ENCODE data around the gene CD247. TPM values are rescaled to one million over a fixed set of nuclear protein-coding genes. Genes with fewer than 3 reads are reported as not detected.
A peak's percentile ranks its signal among the peaks of the same experiment; 100 is the strongest.

CD247 gene
- total RNA-seq, 1 donor: not detected

GRCh38 chr1:167435484-167435883 is 82.8 kb downstream of the CD247 start:
- H3K4me2 ChIP-seq (ENCODE audit: insufficient read depth, low read length): no peak overlapping the region
- no peak for DNase-seq (ENCODE audit: insufficient read length, low spot score, missing footprints)

DNA sequence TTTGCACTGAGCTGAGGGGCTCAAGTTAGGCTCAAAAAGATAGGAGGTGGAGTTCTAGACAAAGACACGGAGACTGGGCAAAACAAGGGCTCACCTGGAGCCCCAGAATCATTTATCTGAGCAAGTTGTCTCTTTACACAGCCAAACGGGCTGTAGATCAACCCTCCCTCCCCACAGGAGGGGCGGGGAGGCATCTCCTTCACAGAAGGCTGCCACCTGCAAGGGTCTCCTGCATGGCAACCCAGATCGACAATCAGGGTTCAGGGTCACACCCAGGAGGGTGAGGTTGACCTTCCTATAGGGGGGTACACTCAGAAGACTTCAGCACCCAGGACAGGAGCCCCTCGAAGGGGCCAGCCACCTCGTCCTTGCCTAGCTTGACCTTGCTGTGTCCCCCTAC is 84.0 kb downstream of the CD247 start:
- H3K79me2 ChIP-seq (ENCODE audit: insufficient read depth, low read length): no peaks in the 10 kb centered on the region
- no peaks in the 10 kb centered on the region for H3K4me1 ChIP-seq (ENCODE audit: insufficient read depth, low read length)
- no peak overlapping the region for H2AFZ ChIP-seq (ENCODE audit: low read length)
- no peaks in the 10 kb centered on the region for H3K36me3 ChIP-seq (ENCODE audit: insufficient read depth, low read length)
- no peak overlapping the region for H3K27ac ChIP-seq (ENCODE audit: low read depth, low read length)
- no peaks in the 10 kb centered on the region for H4K20me1 ChIP-seq (ENCODE audit: insufficient read depth, low read length)
- no peaks in the 10 kb centered on the region for H3K9me3 ChIP-seq (ENCODE audit: low read depth, low read length)
- peak; percentile 73 for DNase-seq (ENCODE audit: insufficient read length, low spot score, missing footprints)
- peaks cover 5% of the 10 kb centered on the region for H3K27me3 ChIP-seq (ENCODE audit: insufficient read depth, low read length)
- H3K4me2 ChIP-seq (ENCODE audit: insufficient read depth, low read length): no peak overlapping the region
- no peak overlapping the region for H3K4me3 ChIP-seq (ENCODE audit: insufficient read depth, low read length)
- TF ChIP-seq, protein P1, sequence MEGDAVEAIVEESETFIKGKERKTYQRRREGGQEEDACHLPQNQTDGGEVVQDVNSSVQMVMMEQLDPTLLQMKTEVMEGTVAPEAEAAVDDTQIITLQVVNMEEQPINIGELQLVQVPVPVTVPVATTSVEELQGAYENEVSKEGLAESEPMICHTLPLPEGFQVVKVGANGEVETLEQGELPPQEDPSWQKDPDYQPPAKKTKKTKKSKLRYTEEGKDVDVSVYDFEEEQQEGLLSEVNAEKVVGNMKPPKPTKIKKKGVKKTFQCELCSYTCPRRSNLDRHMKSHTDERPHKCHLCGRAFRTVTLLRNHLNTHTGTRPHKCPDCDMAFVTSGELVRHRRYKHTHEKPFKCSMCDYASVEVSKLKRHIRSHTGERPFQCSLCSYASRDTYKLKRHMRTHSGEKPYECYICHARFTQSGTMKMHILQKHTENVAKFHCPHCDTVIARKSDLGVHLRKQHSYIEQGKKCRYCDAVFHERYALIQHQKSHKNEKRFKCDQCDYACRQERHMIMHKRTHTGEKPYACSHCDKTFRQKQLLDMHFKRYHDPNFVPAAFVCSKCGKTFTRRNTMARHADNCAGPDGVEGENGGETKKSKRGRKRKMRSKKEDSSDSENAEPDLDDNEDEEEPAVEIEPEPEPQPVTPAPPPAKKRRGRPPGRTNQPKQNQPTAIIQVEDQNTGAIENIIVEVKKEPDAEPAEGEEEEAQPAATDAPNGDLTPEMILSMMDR (IDR thresholded peaks at IDR 0.05; ENCODE audit: extremely low read depth, low read depth, low read length): no peak

More at GRCh38 chr1:167435484-167435883, 82.8 kb downstream of the CD247 start:
- Histone ChIP-seq H3K27ac (ENCODE audit: low read depth, low read length) (no peak overlapping the region), H3K4me3 (ENCODE audit: insufficient read depth, low read length) (no peak overlapping the region), H3K9me3 (ENCODE audit: low read depth, low read length) (no peaks in the 10 kb centered on the region), H3K27me3 (ENCODE audit: insufficient read depth, low read length) (peaks cover 10% of the 10 kb centered on the region), H3K79me2 (ENCODE audit: insufficient read depth, low read length) (no peaks in the 10 kb centered on the region), H4K20me1 (ENCODE audit: insufficient read depth, low read length) (no peaks in the 10 kb centered on the region), H3K4me1 (ENCODE audit: insufficient read depth, low read length) (no peaks in the 10 kb centered on the region), H2AFZ (ENCODE audit: low read length) (no peak overlapping the region), H3K36me3 (ENCODE audit: insufficient read depth, low read length) (no peaks in the 10 kb centered on the region)
- TF ChIP-seq, protein P1 (IDR thresholded peaks at IDR 0.05; ENCODE audit: extremely low read depth, low read depth, low read length): no peak

GRCh38 chr1:167433884-167434283 is 84.4 kb downstream of the CD247 start:
- peak; percentile 13 for DNase-seq (ENCODE audit: insufficient read length, low spot score, missing footprints)
- TF ChIP-seq, protein P1 (IDR thresholded peaks at IDR 0.05; ENCODE audit: extremely low read depth, low read depth, low read length): no peak
- no peaks in the 10 kb centered on the region for H4K20me1 ChIP-seq (ENCODE audit: insufficient read depth, low read length)
- H3K9me3 ChIP-seq (ENCODE audit: low read depth, low read length): no peaks in the 10 kb centered on the region
- H2AFZ ChIP-seq (ENCODE audit: low read length): no peak overlapping the region
- no peak overlapping the region for H3K27ac ChIP-seq (ENCODE audit: low read depth, low read length)
- H3K4me2 ChIP-seq (ENCODE audit: insufficient read depth, low read length): no peak overlapping the region
- H3K27me3 ChIP-seq (ENCODE audit: insufficient read depth, low read length): peaks cover 2% of the 10 kb centered on the region
- H3K79me2 ChIP-seq (ENCODE audit: insufficient read depth, low read length): no peaks in the 10 kb centered on the region
- no peaks in the 10 kb centered on the region for H3K4me1 ChIP-seq (ENCODE audit: insufficient read depth, low read length)
- H3K4me3 ChIP-seq (ENCODE audit: insufficient read depth, low read length): no peak overlapping the region
- H3K36me3 ChIP-seq (ENCODE audit: insufficient read depth, low read length): no peaks in the 10 kb centered on the region

DNA sequence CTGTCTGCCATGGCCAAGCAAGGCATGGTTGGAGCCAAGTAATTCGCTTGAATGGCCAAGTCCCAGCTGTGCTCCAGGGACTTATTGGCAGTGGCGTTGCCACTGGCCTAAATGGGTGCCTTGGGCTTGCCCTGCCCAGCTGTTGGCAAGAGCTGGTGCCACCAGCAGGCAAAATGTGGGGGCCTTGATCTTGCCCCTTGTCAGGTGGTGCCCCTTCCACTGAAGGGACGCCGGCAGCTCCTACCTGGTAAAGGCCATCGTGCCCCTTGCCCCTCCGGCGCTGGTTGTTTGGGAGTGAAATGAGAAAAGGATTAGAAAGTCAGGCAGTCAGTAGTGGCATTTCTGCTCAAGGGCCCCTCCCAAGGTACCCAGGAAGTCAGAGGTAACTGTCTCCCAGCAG is 85.5 kb downstream of the CD247 start:
- H3K9me3 ChIP-seq (ENCODE audit: low read depth, low read length): no peaks in the 10 kb centered on the region
- no peak overlapping the region for H3K27ac ChIP-seq (ENCODE audit: low read depth, low read length)
- DNase-seq (ENCODE audit: insufficient read length, low spot score, missing footprints): peak; percentile 68
- no peaks in the 10 kb centered on the region for H3K27me3 ChIP-seq (ENCODE audit: insufficient read depth, low read length)
- TF ChIP-seq, protein P1 (IDR thresholded peaks at IDR 0.05; ENCODE audit: extremely low read depth, low read depth, low read length): no peak
- H3K4me1 ChIP-seq (ENCODE audit: insufficient read depth, low read length): no peaks in the 10 kb centered on the region
- H3K36me3 ChIP-seq (ENCODE audit: insufficient read depth, low read length): no peaks in the 10 kb centered on the region
- H3K4me2 ChIP-seq (ENCODE audit: insufficient read depth, low read length): no peak overlapping the region
- H3K4me3 ChIP-seq (ENCODE audit: insufficient read depth, low read length): no peak overlapping the region
- H4K20me1 ChIP-seq (ENCODE audit: insufficient read depth, low read length): no peaks in the 10 kb centered on the region
- no peaks in the 10 kb centered on the region for H3K79me2 ChIP-seq (ENCODE audit: insufficient read depth, low read length)
- H2AFZ ChIP-seq (ENCODE audit: low read length): no peak overlapping the region

Data from osteoblast (primary cell).